Gastroesophageal sphincter (tissue), 3 donors: Measurements from ENCODE around the gene BHLHE40.

Source experiments
- POLR2A ChIP-seq, 2 donors: fragments of 450-650 bp; IDR thresholded peaks; one replicate each; pipeline ENCODE4 v1.6.1; 2017; ENCODE audit warnings: antibody characterized with exemption in 2 of 2, mild to moderate bottlenecking in 2 of 2, moderate library complexity in 1 of 2
- POLR2AphosphoS5 ChIP-seq: sonication (generic); formaldehyde crosslinking; IDR thresholded peaks from one replicate; pipeline ENCODE4 v1.6.1; 2017; ENCODE audit warnings: antibody characterized with exemption
- TF ChIP-seq, protein P1 (sequence below), 4 experiments: fragments of 200-600 bp in 2 of 4; fragments of 450-650 bp in 2 of 4; sonication (generic) in 1 of 4; IDR thresholded peaks; one replicate each; pipeline ENCODE4 v1.5.1; 2017 to 2019; ENCODE audit warnings: antibody characterized with exemption in 4 of 4, mild to moderate bottlenecking in 2 of 4, moderate library complexity in 2 of 4

DNA sequence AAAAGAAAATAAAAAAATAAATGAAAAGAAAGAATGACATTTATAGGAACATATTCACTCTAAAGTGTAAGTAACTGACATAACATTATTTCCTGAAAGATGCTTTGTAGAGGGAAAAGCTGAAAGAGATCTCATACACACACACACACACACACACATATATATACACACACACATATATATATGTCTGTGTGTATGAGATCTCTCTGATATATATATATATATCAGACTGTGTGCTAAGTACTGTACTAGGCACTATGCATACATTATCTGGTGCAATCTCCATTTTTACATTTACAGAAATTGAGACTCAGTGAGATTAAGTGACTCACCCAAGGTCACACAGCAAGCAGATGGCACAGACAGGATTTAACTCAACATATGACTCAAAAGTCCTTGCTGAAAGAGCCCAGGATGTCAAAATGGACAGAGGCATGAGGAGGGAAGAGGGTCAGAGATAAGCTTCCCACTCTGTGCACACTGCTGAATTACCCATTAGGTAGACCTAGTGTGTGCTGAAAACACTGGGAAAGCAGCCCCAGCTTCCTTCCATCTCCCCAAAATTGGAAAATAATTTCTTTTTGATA is 15.0 kb downstream of the BHLHE40 start:
- TF ChIP-seq, protein P1, sequence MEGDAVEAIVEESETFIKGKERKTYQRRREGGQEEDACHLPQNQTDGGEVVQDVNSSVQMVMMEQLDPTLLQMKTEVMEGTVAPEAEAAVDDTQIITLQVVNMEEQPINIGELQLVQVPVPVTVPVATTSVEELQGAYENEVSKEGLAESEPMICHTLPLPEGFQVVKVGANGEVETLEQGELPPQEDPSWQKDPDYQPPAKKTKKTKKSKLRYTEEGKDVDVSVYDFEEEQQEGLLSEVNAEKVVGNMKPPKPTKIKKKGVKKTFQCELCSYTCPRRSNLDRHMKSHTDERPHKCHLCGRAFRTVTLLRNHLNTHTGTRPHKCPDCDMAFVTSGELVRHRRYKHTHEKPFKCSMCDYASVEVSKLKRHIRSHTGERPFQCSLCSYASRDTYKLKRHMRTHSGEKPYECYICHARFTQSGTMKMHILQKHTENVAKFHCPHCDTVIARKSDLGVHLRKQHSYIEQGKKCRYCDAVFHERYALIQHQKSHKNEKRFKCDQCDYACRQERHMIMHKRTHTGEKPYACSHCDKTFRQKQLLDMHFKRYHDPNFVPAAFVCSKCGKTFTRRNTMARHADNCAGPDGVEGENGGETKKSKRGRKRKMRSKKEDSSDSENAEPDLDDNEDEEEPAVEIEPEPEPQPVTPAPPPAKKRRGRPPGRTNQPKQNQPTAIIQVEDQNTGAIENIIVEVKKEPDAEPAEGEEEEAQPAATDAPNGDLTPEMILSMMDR (IDR thresholded peaks at IDR 0.05) = no peak
- no peak for TF ChIP-seq POLR2A (IDR thresholded peaks at IDR 0.05)
- no peak for TF ChIP-seq POLR2AphosphoS5
